ENCODE measurements around the gene RPL27.
"Not testable (repeated sequence)": the region's sequence is repeated elsewhere in the genome, so short reads cannot be mapped to it uniquely, and the experiment has no call there.

The RPL27 gene

DNA sequence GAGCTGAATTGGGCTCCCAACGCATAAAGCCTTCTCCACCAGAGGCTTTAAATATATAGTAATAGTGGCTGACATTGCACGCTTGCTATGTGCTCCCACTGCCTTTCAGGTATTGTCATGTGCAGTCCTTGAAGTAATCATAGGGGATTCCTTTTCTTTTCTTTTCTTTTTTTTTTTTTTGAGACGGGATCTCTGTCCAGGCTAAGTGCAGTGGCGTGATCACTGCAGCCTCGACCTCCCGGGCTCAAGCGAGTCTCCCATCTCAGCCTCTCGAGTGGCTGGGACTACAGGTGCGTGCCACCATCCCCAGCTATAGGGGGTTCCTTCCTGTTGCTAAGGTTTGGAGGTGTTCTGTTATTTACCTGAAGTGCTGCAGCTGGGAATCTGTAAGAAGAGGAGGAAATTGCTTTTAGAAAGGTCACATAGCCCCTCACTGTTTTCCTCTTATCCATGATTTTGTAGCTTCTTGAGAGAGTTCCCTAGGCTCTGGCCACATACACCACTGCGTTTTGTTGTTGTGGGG is 845 bp downstream of the RPL27 start:
- DNase-seq (ENCODE audit: low spot score), result no peak
- H3K27ac ChIP-seq, result peak overlapping the region; percentile 81 to 92
- H3K4me3 ChIP-seq, result peak overlapping the region; percentile 84
- TF ChIP-seq, protein P1, sequence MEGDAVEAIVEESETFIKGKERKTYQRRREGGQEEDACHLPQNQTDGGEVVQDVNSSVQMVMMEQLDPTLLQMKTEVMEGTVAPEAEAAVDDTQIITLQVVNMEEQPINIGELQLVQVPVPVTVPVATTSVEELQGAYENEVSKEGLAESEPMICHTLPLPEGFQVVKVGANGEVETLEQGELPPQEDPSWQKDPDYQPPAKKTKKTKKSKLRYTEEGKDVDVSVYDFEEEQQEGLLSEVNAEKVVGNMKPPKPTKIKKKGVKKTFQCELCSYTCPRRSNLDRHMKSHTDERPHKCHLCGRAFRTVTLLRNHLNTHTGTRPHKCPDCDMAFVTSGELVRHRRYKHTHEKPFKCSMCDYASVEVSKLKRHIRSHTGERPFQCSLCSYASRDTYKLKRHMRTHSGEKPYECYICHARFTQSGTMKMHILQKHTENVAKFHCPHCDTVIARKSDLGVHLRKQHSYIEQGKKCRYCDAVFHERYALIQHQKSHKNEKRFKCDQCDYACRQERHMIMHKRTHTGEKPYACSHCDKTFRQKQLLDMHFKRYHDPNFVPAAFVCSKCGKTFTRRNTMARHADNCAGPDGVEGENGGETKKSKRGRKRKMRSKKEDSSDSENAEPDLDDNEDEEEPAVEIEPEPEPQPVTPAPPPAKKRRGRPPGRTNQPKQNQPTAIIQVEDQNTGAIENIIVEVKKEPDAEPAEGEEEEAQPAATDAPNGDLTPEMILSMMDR (IDR thresholded peaks at IDR 0.05), result no peak

DNA sequence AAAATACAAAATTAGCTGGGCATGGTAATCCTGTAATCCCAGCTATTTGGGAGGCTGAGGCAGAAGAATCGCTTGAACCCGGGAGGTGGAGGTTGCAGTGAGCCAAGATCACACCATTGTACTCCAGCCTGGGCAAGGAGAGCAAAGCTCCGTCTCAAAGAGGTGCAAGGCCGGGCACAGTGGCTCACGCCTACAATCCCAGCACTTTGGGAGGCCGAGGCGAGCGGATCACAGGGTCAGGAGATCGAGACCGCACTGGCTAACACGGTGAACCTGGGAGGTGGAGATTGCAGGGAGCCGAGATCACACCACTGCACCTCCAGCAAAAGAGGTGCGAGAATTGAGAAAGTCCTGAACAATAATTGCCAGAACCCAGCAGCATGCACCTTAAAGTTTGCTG is 2.7 kb downstream of the RPL27 start:
- not testable (repeated sequence) for DNase-seq (ENCODE audit: low spot score)

DNA sequence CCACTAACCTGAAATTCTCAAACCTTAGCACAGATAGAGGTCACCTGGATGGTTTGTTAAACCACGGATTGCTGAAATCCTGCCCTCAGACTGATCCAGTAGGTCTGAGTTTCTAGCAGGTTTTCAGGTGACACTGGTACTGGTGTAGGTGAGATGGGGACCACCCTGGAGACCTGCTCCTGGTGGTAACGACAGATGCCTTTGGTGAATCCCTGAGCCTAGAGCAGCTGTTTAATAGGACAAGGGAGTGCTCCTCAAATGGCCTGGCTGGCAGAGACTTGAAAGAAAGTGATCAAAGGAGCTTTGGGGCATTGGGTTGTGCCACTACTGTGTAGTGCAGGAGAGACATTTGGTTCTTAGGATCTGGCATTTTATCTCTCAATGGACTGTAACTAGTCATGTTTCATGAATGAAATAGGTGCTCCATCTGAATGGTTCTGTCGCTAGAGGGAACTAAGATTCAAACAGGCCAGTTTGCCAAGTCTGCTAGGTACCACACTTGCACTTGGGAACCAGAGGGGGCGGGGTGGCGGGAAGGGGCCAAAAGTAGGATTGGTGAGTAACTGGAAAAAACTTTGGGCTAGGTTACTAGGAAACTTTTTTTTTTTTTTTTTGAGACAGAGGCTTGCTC is 5.4 kb downstream of the RPL27 start:
- Histone ChIP-seq H3K4me3 (no peak overlapping the region), H3K27ac (peak overlapping the region in 1 of 2 donors; percentile 0)
- DNase-seq (ENCODE audit: low spot score), result no peak
- TF ChIP-seq, protein P1 (IDR thresholded peaks at IDR 0.05), result no peak

More for the DNA sequence above, 2.7 kb downstream of the RPL27 start:
- not testable (repeated sequence) for H3K4me3 ChIP-seq, H3K27ac ChIP-seq

DNA sequence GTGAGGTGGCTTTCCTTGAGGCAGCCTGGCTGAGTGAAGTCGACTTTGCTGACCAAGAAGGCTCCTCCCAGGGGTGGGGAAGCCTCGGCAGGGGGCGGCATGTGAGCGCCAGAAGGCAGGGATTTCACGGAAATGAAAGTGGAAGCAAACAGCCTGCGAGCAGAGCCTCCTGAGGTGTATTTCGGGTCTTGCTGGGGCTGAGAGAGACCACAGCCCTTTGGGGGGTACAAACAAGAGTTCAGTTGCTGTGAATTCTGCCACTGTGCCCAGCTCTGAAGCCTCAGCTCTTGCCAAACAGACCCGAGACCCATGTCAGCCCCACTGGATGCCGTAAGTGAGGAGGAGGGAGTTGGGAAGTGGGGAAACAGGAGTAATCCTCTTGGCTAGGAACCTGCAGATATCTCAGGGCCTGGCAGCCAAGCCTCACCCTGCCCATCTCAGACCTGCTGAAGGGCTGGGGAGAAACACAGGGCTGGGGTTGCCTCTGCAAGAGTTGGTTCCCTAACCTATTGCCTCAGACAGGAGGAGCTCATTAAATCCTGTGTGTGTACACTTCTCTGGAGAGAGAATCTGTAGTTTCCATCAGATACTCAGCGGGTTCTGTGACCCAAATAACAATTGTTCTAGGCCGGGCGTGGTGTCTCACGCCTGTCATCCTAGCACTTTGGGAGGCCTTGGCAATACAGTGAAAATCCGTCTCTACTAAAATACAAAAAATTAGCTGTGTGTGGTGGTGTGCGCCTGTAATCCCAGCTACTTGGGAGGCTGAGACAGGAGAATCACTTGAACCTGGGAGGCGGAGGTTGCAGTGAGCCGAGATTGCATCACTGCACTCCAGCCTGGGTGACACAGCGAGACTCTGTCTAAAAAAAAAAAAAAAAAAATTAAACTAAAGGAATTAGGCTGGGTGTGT is 8.7 kb downstream of the RPL27 start, which contains the start of gene IFI35:
IFI35 (plus strand) TSS at position 146 of the 913 bp plus-strand sequence; CDS start at position 310, 164 bp downstream.
- H3K27ac ChIP-seq, result peak within 1 kb of the TSS; percentile 56 to 96
- TF ChIP-seq, protein P1 (IDR thresholded peaks at IDR 0.05), result no peak
- DNase-seq (ENCODE audit: low spot score), result peak; percentile 88
- H3K4me3 ChIP-seq, result peak within 1 kb of the TSS; percentile 87

DNA sequence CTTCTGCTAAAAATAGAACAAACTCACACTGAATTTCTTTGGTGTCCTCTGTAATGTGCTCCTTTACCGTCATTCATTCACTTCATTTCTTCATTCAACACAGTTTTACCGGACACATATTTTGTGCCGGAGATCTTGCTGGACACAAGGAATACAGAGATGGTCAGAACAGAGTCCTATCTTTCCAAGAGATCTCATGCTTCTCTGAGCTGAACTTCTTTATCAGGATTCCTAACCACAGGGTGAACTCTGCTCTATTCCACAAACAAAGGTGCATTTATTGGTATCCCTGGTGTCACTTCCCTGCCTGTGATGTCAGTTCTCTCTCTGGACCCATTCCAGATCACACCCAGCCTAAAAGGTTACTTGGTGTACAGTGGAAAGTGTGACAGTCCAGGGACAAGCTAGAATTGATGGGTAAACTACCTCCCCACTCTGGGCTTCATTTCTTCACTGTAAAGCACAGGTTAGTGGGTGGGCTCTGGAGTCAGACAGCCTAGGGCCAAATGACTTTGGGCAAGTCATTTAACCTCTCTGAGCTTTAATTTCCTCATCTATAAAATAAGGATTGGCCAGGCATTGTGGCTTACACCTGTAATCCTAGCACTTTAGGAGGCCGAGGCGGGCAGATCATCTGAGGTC is 12.6 kb downstream of the RPL27 start:
- no peak overlapping the region for H3K4me3 ChIP-seq
- DNase-seq (ENCODE audit: low spot score), result no peak
- TF ChIP-seq, protein P1 (IDR thresholded peaks at IDR 0.05), result no peak
- peak overlapping the region in 1 of 2 donors; percentile 37 for H3K27ac ChIP-seq

DNA sequence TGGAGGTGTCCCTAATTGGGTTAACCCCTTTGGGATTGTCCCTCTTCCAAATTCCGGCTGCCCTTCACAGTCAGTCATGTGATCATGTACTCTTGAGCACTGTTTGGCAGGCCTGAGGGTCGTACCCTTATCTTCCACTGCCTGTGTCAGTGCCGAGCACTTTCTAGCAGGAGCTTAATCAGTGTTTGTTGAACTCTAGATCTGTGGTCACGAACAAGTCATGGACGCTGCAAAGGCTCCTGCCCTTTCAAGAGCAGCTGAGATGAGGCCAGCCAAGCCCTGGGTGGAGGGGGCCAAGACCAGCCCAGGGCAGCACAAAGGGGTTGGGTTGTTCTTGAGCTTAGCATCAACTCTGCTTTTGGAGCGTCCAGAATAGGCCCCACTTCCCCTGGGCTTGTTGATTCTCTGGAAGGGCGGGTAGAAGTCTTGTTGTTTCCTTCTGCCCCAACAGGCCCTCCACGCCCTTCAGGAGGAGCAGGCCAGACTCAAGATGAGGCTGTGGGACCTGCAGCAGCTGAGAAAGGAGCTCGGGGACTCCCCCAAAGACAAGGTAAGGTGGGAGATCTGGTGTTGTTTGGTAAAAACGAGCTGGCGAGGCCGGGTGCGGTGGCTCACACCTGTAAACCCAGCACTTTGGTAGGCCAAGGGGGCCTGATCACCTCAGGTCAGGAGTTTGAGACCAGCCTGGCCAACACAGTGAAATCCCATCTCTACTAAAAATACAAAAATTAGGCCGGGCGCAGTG is 13.7 kb downstream of the RPL27 start:
- Histone ChIP-seq H3K4me3 (no peak overlapping the region), H3K27ac (peak overlapping the region in 1 of 2 donors; percentile 72)
- DNase-seq (ENCODE audit: low spot score), result no peak
- TF ChIP-seq, protein P1 (IDR thresholded peaks at IDR 0.05), result no peak
